GM18519 (cell line): ENCODE results near the gene LMAN1.

ENCODE experiments used
- ATAC-seq: cut with Tn5 transposase; IDR thresholded peaks from one replicate; pipeline ENCODE4 v1.9.1; 2021; ENCODE audit warnings: mild to moderate bottlenecking, moderate library complexity; ENCODE audit not compliant: unreplicated experiment, low FRiP score

LMAN1 gene

DNA sequence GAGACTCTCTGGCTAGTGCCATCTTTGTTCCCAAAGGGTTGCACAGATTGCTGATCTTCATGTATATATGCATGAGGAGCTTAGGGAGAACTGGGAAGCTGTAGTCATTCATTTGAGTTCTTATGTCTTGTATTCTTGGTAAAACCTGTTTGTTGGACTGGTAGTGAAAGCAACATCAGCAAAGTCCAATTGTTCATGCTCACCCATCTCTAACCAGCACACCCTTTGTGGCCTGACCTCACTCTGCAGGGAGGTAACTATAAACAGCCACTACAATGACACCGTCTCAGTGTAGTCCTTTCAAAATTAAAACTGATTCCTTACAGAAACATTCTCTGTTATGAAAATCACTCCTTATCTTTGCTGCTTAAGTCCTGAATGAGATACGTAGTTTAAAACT lies 13.9 kb upstream of the LMAN1 start:
- ATAC-seq = no peak

DNA sequence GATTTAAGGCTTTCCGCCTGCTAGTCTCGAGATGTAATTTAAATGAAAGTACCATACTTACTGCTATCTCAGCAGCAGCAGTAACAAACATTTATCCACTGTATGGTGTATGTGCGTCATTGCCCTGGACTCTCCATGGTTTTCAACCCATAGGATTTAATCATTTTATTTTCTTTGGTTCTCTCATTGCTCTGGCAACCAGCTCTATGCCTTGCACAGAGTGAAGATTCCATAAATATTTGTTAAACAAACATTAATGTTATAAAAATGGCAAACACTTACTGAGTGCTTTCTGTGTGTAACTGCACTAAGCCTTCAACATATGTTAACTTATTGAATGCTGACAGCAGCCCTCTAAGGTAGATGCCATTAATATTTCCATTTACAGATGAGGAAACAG lies 1.3 kb upstream of the LMAN1 start:
- ATAC-seq = no peak

DNA sequence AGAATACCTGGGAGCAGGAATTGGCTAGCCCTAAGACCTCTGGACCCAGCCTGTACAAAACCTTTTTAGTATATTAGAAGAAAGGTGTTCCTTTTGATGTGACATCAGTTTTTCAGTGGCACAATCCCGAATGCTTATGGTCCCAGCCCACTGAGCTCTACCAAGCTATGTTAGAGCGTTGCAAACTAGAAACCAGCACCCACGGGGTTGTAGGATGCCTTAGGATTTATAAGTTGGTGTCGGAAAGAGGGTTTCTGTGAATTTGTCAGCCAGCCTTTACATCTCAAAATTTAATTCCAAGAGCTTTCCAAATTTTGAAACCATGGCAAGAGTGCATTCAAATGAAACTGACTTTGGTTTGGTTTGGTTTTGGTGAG lies 499 bp upstream of the LMAN1 start:
- ATAC-seq = peak; percentile 3

DNA sequence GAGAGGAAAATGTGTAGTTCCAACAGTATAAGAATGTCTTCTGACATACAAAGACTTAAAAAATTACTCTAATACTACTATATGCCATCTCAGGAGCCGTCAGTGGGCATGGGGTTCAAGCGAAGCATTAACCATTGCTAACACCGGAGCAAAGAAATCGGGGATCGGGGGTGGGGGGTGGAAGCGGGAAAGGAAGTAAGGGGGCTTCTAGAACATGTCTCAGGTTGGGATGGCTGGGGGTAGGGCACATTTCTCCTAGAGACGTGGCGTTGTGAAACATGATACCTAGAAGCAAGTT lies 702 bp downstream of the LMAN1 start:
- ATAC-seq = no peak

DNA sequence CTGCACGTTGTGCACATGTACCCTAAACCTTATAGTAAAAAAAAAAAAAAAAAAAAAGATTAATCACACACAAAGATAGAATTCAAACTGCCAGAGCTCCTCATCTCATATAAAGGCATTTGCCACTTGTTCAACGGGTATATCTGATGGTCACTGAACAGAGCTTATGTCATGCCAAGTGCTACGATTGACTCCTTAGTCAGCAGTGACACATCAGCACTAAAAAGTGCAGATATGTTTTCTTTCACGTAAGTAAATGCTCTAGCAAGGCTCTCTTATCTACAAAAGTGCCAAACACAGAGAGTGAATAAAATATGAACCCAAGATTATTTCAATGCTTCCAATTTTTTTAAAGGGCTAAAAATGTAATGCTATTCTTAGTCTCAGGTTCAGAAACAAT lies 1.1 kb downstream of the LMAN1 start:
- ATAC-seq = no peak

DNA sequence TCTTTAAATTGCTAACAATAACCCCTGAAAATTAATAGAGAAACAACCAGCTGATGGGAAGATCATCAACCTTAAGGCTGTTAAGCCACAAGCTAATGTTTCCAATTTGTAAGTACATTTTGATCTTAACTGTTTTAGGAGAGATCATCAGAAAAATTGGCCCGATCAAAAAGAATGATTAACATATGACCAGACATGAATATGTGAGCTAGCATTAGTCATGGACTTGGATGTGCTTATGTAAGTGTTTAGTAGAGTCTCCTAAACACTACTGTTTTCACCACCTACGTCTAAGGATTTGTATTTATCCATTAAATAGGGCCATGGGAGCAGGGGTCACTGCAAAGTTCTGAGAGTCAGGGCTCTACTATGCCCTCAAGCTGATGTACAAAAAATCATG lies 4.3 kb downstream of the LMAN1 start:
- ATAC-seq = no peak

DNA sequence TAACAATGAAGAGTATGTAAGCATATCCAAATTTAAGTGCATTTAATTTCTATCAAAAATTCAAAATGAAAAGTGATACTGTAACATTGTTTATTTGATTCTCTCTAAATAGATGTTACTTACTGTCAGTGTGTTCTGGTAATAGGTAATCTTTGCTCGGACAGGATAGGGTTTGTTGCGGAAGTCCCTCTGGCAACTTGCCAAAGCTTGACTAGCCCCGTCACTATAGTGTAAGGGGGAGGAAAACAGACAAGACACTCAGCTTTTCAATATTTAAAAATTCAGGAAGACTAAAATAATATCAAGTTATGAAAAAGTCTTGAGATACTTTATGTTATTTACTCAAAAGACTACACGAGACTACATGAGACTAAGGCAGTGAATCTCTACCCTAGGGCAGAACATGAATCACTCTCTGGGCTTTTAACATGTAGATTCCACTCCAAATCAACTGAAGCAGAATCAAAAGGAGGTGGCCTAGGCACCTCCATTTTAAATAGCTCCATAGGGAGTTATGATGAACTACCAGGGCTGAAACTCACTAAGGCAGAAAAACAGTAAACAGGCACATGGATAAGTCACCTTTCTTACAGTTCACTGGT lies 5.9 kb downstream of the LMAN1 start:
- no peak for ATAC-seq

DNA sequence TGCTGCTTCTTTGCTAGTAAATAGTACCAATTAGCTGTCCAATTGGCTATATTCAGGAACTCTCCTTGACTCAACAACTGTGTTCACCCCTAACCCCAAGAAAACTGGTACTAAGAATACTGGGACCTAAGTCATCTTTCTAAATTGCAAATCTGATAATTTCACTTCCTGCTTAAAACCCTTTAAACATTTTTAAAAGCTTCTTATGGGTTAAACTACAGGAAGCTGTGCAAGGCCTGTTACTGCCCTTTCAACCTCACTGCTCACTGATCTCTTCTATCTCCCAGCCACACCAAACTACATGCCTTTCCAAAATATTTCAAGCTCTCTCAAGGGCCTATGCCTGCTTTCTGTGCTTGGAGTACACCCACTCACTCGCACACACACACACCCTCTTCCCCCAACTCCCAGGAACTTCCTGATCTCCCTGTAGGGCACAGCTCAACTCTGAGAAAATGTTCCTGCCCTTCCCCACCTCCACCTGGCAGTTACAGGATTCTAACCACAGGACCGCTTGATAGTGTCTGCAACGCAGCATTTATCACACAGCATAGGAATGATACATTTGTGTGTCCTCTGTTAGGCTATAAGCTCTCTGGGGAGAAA lies 6.7 kb downstream of the LMAN1 start:
- ATAC-seq = peak; percentile 48

DNA sequence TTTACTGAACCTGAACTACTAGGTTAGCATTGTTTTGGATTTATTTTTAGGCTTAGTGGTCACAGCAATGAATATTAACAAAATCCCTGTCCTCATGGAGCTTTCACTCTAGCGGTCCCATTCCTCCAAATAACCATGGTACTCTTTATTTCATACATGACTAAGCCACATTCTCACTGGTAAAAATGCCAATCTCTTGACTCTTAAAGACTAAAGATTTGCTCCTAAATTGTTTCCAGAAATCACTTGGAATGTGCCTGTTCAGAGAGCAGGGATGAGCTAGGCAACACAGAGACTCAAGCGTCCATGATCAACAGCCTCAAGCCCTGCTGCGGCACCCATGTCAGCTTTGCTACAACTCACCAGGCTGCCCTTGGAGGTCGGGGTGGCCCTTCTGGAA lies 13.5 kb downstream of the LMAN1 start:
- no peak for ATAC-seq

DNA sequence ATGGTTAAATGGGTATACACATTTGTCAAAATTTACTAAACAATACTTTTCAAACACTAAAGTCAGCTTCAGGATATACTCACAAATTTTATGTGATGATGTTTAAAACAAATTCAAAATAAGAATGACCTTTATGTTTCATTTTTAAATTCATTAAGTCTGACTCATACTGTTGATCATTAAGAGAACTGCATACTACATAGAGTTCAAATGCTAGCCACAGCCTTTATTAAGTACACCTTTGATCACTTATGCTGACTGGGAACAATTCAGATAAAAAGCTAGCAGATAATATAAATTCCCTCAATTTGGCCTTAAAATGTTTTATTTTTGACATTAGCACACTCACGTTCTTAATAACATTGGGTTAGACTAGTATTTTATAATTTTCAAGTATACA lies 14.1 kb downstream of the LMAN1 start:
- no peak for ATAC-seq

DNA sequence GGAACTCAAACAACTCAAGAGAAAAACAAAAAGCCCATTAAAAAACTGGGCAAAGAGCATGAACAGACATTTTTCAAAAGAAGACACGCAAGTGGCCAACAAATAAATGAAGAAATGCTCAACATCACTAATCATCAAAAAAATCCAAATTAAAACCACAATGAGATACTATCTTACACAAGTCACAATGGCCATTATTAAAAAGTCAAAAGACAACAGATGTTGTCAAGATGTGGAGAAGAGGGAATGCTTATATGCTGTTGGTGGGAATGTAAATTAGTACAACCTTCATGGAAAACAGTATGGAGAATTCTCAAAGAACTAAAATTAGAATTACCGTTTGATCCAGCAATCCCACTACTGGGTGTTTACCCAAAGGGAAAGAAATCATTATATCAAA lies 15.1 kb downstream of the LMAN1 start:
- no peak for ATAC-seq

DNA sequence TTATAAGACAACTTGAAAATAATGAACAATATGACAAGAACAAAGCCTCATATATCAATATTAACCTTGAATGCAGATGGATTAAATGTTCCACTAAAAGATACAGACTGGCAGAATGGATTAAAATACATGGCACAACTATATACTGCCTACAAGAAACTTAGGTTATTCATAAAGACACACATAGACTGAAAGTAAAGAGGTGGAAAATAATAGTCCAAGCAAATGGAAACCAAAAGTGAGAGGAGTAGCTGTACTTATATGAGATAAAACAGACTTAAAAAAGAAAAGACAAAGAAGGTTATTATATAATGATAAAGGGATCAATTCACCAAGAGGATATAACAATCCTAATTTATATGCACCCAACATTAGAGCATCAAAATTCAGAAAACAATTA lies 18.2 kb downstream of the LMAN1 start:
- ATAC-seq = peak; percentile 65

DNA sequence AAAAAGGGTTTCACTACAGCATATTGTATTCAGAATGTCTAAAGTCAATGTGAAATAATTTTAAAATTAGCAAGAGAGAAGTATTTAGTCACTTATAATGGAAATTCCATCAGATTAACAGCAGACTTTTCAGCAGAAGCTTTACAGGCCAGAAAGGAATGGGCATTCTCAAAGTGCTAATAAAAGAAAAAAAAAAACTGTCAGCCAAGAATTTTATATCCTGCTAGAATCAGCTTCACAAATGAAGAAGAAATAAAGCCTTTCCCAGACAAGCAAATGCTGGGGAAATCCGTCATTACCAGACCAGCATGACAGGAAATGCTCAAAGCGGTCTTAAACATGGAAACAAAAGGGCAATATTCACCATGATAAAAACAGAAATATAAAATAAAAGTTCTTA lies 18.8 kb downstream of the LMAN1 start:
- ATAC-seq = no peak

DNA sequence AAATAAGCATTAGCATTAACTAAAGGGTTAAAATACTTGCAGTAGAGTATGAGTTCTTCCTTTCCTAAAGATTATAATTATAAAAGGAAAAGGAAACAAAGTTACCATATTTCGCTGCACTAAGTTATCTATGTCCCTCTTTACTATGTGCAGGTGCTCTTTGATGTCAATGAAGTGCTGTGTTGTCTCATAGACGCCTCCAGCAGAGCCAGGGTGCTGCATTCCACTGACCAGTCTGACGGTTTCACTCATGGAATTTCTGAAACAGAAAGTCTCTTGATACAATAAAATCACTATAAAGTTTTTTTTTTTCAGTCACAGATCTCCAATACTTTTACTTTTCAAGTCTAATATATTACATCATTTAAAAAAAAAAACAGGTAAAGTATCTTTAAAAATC lies 26.1 kb downstream of the LMAN1 start:
- no peak for ATAC-seq

DNA sequence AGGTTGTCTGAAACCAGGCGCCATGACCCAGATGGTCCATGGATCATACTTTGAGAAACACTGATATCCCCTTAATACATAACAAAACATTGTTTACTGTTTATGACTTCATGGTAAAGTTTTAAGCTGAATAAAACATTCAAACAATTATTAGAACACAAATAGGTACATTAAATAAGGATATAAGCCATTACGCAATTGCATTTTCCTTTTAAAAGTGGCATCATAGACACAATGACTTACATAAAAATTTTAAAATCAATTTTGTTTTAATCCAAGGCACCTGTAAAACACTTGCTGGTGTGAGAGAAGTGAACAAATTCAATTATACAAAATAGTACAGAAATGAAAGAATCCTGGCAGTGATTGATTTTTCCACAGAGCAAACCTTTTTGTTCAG lies 30.4 kb downstream of the LMAN1 start:
- ATAC-seq = no peak

DNA sequence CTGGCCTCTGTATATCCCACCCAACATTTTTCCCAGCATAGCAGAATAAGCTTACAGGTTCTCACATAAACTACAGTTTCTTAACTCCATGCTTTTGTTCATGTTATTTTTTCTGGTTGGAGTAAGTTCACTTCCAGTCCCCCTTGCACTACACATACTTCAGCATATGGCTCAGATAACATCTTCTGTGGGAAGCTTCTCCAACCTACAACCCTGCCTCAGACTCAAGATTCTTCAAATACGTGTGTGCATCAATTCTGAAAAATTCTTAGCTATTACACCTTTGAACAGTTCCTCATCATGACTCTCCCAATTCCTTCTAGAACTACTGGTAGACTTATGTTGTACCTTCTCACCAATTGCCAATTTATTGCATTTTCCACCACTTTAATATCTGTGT lies 33.1 kb downstream of the LMAN1 start:
- ATAC-seq = no peak

DNA sequence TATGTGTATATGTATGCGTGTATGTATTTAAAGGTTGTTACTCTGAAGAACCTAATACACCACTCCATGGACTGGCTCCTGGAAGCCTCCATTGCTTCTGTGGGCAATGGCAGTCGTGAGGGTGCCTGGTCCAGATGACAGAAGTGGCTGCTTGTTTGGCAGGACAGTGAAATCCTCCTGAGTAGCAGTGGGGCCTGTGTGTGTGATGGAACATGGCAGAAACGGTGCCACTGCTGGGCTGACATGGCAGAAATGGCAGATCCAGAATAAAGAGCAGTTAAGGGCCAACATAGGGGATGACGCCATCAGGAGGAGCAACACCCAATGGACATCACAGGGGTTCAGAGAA lies 34.5 kb downstream of the LMAN1 start:
- no peak for ATAC-seq

DNA sequence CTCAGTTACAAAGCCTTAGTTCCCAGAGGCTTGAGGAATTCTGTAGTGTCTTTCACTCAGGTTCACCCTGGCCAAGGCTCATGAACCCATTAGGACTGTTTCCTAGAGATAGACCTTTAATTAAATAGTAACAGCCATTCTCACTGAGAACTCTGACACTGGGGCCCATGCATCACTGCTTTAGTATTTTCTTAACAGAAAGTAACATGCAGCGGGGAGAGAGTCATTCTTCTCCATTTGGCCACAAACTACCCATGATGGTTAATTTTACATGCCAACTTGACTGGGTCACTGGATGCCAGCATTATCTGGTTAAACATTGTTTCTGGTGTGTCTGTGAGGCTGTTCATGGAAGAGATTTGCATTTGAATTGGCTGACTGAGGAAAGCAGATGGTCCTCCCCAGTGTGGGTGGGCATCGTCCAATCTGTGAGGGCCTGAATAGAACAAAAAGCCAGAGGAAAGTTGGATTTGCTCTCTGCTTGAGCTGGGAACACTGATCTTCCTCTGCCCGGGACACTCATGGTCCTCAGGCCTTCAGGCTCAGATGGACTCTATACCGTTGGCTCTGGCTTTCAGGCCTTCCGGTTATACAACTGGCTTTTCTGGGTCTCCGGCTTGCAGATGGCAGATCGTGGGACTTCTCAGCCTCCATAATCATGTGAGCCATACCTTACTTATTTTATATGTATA lies 35.0 kb downstream of the LMAN1 start:
- no peak for ATAC-seq

DNA sequence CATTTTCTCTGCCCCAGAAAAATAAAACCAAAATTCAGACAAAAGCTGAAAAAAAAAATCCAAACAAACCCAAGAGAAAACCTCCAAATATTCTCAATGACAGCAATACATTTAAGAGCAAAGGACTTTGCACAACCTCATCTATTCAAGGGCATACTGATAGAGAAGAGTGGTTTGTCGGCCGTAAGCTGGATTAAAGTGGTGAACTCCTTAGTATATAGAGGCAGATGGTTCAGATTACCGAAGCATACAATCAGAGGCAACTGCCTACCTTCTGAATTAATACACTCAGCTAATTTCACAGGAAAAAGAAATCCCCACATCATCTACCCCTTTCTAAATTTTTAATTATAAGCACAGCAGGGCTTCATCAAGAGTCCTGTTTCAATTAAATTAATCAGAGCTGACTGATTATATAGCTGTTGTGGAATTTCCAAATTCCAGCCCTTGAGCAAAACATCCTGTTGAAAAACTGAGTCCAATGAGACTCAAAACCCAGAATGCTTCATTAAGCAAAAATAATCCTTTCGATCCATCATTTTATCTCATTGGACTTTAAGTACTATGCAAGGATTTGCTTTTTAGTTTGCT lies 40.5 kb downstream of the LMAN1 start, which contains the start of gene CPLX4:
TSS of gene CPLX4 (minus strand) at position 190 of the 591 bp plus-strand sequence. CDS start at position 3, 187 bp downstream.
- no peak for ATAC-seq

DNA sequence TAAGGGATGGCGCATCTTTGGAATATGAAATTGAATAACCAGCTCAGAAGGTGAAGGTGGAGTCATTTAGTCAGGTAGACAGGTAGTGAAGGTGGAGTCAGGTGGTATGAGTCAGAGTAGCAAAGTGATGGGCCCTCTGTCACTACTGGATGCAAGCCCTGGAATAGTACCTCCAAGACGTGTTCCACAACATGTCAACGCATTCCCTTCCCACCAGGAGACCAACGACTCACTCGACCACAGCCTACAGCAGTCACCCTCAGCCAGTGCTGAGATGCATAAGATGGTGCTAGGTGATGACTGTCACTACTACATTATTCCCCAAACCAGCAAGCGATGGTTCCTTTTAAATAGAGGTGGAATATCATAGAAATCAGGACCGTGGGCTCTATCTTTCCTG lies 47.4 kb downstream of the LMAN1 start:
- ATAC-seq = no peak

DNA sequence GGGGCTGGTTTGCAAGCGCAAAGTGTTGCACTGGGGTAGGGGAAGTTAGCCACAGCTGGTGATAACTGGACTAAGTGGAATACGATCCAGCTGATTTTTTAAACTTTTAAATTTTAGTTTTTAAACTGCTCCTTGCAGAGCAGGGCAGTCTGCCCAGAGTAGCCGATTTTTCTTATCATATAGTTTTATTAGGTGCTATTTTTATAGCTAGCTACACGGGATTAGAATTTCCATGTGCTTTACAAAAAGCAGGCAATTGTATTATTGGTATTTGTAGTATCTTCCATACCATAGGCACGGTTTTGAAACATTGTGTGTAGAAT lies 50.2 kb downstream of the LMAN1 start:
- ATAC-seq = no peak

DNA sequence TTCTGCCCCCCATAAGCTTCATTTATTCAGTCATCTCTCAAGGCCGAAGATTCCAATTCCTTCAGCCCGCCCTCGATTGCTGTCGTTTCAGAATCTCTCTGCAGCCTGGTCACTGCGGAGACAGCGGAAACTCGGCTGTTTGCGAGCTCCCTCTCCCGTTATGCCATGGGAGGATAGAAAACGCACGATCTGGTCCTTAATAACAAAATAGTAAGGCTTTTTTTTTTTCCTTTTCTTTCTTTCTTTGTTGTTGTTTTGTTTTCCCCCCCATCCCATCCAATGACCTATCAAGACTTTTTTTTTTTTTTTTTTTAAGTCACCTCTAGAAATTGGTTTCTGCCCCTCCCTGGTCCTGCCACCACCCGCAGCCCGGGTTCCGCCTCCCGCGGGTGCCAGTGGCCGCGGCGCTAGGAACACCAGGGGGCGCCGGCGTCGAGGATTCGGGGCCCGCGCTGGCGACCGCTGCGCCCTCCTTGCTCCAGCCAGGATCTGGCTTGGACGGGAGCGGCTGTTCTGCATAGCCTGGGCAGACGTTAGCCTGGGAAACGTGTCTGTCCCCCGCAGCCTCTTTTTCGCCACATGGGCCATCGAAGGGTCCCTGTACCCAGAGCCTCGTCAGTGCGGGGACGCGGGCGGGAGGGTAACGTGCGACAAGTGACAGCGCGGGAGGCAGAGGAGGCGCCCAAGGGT lies 50.7 kb downstream of the LMAN1 start:
- ATAC-seq = peak; percentile 67
